Endothelial cell (in vitro differentiated cells): ENCODE data around the gene ME2. TPM values are rescaled to one million over a fixed set of nuclear protein-coding genes. Genes with fewer than 3 reads are reported as not detected.
"Not testable (repeated sequence)": the region's sequence is repeated elsewhere in the genome, so short reads cannot be mapped to it uniquely, and the experiment has no call there.

Experiments
- DNase-seq: peaks from one replicate; pipeline ENCODE4 v3.0.0; 2021; ENCODE audit warnings: low spot score
- H3K27ac Mint-ChIP-seq: one replicate; pipeline ENCODE4 v1.8.0; 2021; ENCODE audit warnings: mixed read lengths, inconsistent platforms; ENCODE audit not compliant: unreplicated experiment
- H3K27me3 Mint-ChIP-seq: one replicate; pipeline ENCODE4 v1.8.0; 2021; ENCODE audit warnings: mild to moderate bottlenecking, moderate library complexity, mixed read lengths, inconsistent platforms; ENCODE audit not compliant: unreplicated experiment
- H3K36me3 Mint-ChIP-seq: one replicate; pipeline ENCODE4 v1.8.0; 2021; ENCODE audit warnings: mild to moderate bottlenecking, low read depth, mixed read lengths, inconsistent platforms; ENCODE audit not compliant: unreplicated experiment
- H3K4me1 Mint-ChIP-seq: one replicate; pipeline ENCODE4 v1.8.0; 2021; ENCODE audit warnings: mild to moderate bottlenecking, mixed read lengths, inconsistent platforms; ENCODE audit not compliant: unreplicated experiment
- H3K4me3 Mint-ChIP-seq: one replicate; pipeline ENCODE4 v1.8.0; 2021; ENCODE audit warnings: mild to moderate bottlenecking, mixed read lengths, inconsistent platforms; ENCODE audit not compliant: unreplicated experiment
- H3K9me3 Mint-ChIP-seq: one replicate; pipeline ENCODE4 v1.8.0; 2021; ENCODE audit warnings: mixed read lengths, inconsistent platforms; ENCODE audit not compliant: unreplicated experiment
- CTCF ChIP-seq: fragments of 200-600 bp; sonication (generic); IDR thresholded peaks from one replicate; pipeline ENCODE4 v1.5.0; 2021; ENCODE audit warnings: antibody characterized with exemption; ENCODE audit not compliant: unreplicated experiment
- total RNA-seq: library from RNA; stranded (reverse); fragmentation: NEBNext Ultra II Directional; extraction: Animal tissue kit (Norgen Biotek cat#: 25700); gene quantifications from one replicate; pipeline ENCODE4 v1.2.1, GENCODE V29; 2021; ENCODE audit not compliant: unreplicated experiment

ME2 gene
- total RNA-seq, 1 donor from 2014 or later = 41.9 TPM

GRCh38 chr18:50938912-50939311 is 60.0 kb downstream of the ME2 start:
- H3K4me1 Mint-ChIP-seq = no peaks in the 10 kb centered on the region
- H3K27ac Mint-ChIP-seq = peak overlapping the region; percentile 8
- peaks cover 7% of the 10 kb centered on the region for H3K36me3 Mint-ChIP-seq
- H3K27me3 Mint-ChIP-seq = peaks cover 1% of the 10 kb centered on the region
- H3K9me3 Mint-ChIP-seq = no peaks in the 10 kb centered on the region
- no peak overlapping the region for H3K4me3 Mint-ChIP-seq
- no peak for DNase-seq
- TF ChIP-seq CTCF = no peak

GRCh38 chr18:50944245-50944932 is 65.5 kb downstream of the ME2 start:
- no peak for TF ChIP-seq CTCF
- Mint-ChIP-seq H3K27me3 (no peaks in the 10 kb centered on the region), H3K4me3 (no peak overlapping the region), H3K27ac (no peak overlapping the region), H3K36me3 (peaks cover 17% of the 10 kb centered on the region), H3K4me1 (no peaks in the 10 kb centered on the region), H3K9me3 (no peaks in the 10 kb centered on the region)
- no peak for DNase-seq

- not testable (repeated sequence) for H3K9me3 Mint-ChIP-seq, H3K4me3 Mint-ChIP-seq, H3K27me3 Mint-ChIP-seq, DNase-seq, H3K27ac Mint-ChIP-seq, H3K4me1 Mint-ChIP-seq
- H3K36me3 Mint-ChIP-seq = peaks cover 14% of the 10 kb centered on the region
Measured at GRCh38 chr18:50945918-50946317, 67.0 kb downstream of the ME2 start.

GRCh38 chr18:50947899-50948298 is 69.0 kb downstream of the ME2 start:
- no peak for TF ChIP-seq CTCF
- no peak overlapping the region for H3K4me3 Mint-ChIP-seq
- H3K9me3 Mint-ChIP-seq = no peaks in the 10 kb centered on the region
- no peak for DNase-seq
- H3K4me1 Mint-ChIP-seq = no peaks in the 10 kb centered on the region
- no peaks in the 10 kb centered on the region for H3K27me3 Mint-ChIP-seq
- H3K27ac Mint-ChIP-seq = no peak overlapping the region
- H3K36me3 Mint-ChIP-seq = peaks cover 14% of the 10 kb centered on the region

- H3K9me3 Mint-ChIP-seq = no peaks in the 10 kb centered on the region
- H3K4me1 Mint-ChIP-seq = no peaks in the 10 kb centered on the region
- TF ChIP-seq CTCF = no peak
- DNase-seq = no peak
- H3K27ac Mint-ChIP-seq = no peak overlapping the region
- peaks cover 8% of the 10 kb centered on the region for H3K36me3 Mint-ChIP-seq
- H3K27me3 Mint-ChIP-seq = no peaks in the 10 kb centered on the region
- H3K4me3 Mint-ChIP-seq = no peak overlapping the region
Measured at GRCh38 chr18:50949185-50949584, 70.3 kb downstream of the ME2 start.
